ENCODE data around the gene ZFP91.

- TF ChIP-seq GATA2 (IDR thresholded peaks at IDR 0.05; ENCODE audit: low read depth, low read length) (no peak), GATA3 (IDR thresholded peaks at IDR 0.05; ENCODE audit: low read depth, low read length) (no peak)
Observed at GRCh38 chr11:58567889-58568512, 10.9 kb upstream of the ZFP91 start.
